Peyer's patch (tissue), 4 donors: ENCODE data around the gene NADK2.

Experiments used
- POLR2A ChIP-seq, 2 donors: fragments of 450-650 bp; IDR thresholded peaks; one replicate each; pipeline ENCODE4 v1.5.1; 2017; ENCODE audit warnings: antibody characterized with exemption in 2 of 2, mild to moderate bottlenecking in 2 of 2, moderate library complexity in 2 of 2
- TF ChIP-seq, protein P1 (sequence below), 6 experiments: fragments of 450-650 bp in 4 of 6; fragments of 200-600 bp in 2 of 6; sonication (generic) in 1 of 6; IDR thresholded peaks; one replicate each; pipeline ENCODE4 v1.5.1; 2017 to 2019; ENCODE audit warnings: antibody characterized with exemption in 6 of 6, mild to moderate bottlenecking in 3 of 6, moderate library complexity in 1 of 6

- TF ChIP-seq POLR2A (IDR thresholded peaks at IDR 0.05) = no peak
- TF ChIP-seq, protein P1, sequence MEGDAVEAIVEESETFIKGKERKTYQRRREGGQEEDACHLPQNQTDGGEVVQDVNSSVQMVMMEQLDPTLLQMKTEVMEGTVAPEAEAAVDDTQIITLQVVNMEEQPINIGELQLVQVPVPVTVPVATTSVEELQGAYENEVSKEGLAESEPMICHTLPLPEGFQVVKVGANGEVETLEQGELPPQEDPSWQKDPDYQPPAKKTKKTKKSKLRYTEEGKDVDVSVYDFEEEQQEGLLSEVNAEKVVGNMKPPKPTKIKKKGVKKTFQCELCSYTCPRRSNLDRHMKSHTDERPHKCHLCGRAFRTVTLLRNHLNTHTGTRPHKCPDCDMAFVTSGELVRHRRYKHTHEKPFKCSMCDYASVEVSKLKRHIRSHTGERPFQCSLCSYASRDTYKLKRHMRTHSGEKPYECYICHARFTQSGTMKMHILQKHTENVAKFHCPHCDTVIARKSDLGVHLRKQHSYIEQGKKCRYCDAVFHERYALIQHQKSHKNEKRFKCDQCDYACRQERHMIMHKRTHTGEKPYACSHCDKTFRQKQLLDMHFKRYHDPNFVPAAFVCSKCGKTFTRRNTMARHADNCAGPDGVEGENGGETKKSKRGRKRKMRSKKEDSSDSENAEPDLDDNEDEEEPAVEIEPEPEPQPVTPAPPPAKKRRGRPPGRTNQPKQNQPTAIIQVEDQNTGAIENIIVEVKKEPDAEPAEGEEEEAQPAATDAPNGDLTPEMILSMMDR (IDR thresholded peaks at IDR 0.05) = no peak
Observed at GRCh38 chr5:36177154-36177553, 64.6 kb downstream of the NADK2 start.
